Inferior parietal cortex (tissue), 1 donor: Measurements from ENCODE around the gene SERPINB6.

ENCODE experiments used
- DNase-seq: peaks from one replicate; pipeline ENCODE4 v3.0.0-alpha.2; 2016; ENCODE audit errors: extremely low spot score

The SERPINB6 gene

GRCh38 chr6:2999618-3000557 lies 28.5 kb upstream of the SERPINB6 start, which contains the start of gene NQO2:
Gene NQO2, plus strand, starts transcription at chr6:2999894. Its CDS starts 6,659 bp downstream, at chr6:3006553.
- peak; percentile 82 for DNase-seq

GRCh38 chr6:2998998-2999617 lies 27.7 kb upstream of the SERPINB6 start:
- DNase-seq: no peak

GRCh38 chr6:2998249-2998997 lies 27.1 kb upstream of the SERPINB6 start:
- DNase-seq: peak; percentile 39

GRCh38 chr6:2993755-2994317 lies 22.5 kb upstream of the SERPINB6 start:
- no peak for DNase-seq

GRCh38 chr6:2992330-2992979 lies 21.1 kb upstream of the SERPINB6 start:
- no peak for DNase-seq

- DNase-seq: no peak
Observed at GRCh38 chr6:2990932-2991506, 19.7 kb upstream of the SERPINB6 start.

- DNase-seq: peak; percentile 76
Observed at GRCh38 chr6:2990248-2990931, 19.0 kb upstream of the SERPINB6 start.

GRCh38 chr6:2989332-2990247 lies 18.2 kb upstream of the SERPINB6 start:
- peak; percentile 99 for DNase-seq

- DNase-seq: peak; percentile 85
Observed at GRCh38 chr6:2988426-2989331, 17.3 kb upstream of the SERPINB6 start.

- no peak for DNase-seq
Observed at GRCh38 chr6:2988094-2988425, 16.7 kb upstream of the SERPINB6 start.

GRCh38 chr6:2986722-2987221 lies 15.4 kb upstream of the SERPINB6 start:
- DNase-seq: no peak

GRCh38 chr6:2984738-2985406 lies 13.5 kb upstream of the SERPINB6 start:
- no peak for DNase-seq

GRCh38 chr6:2982426-2983117 lies 11.2 kb upstream of the SERPINB6 start:
- DNase-seq: no peak

GRCh38 chr6:2980465-2980855 lies 9.1 kb upstream of the SERPINB6 start:
- DNase-seq: no peak

GRCh38 chr6:2979819-2980464 lies 8.6 kb upstream of the SERPINB6 start:
- DNase-seq: no peak

- DNase-seq: no peak
Observed at GRCh38 chr6:2978923-2979322, 7.6 kb upstream of the SERPINB6 start.
